Transverse colon (tissue), 4 donors: ENCODE measurements around the gene CBX4. TPM values are rescaled to one million over a fixed set of nuclear protein-coding genes. Genes with fewer than 3 reads are reported as not detected.

Experiments used
- DNase-seq: peaks from one replicate; pipeline ENCODE4 v3.0.0-alpha.2; 2019
- H3K27ac ChIP-seq, 4 donors: fragments of 200-600 bp; sonication (generic); 2 replicates each; pipeline ENCODE4 v1.5.1; 2016 to 2018; ENCODE audit warnings: inconsistent platforms in 4 of 4
- H3K27me3 ChIP-seq: fragments of 200-600 bp; sonication (generic); 2 replicates; pipeline ENCODE4 v1.5.1; 2017; ENCODE audit warnings: inconsistent platforms
- H3K36me3 ChIP-seq, 4 donors: fragments of 200-600 bp; sonication (generic); 2 replicates each; pipeline ENCODE4 v1.5.1; 2017 to 2019; ENCODE audit warnings: inconsistent platforms in 4 of 4
- H3K4me1 ChIP-seq, 4 donors: fragments of 200-600 bp; sonication (generic); 2 replicates each; pipeline ENCODE4 v1.5.1; 2017 to 2020; ENCODE audit warnings: inconsistent platforms in 4 of 4
- H3K4me3 ChIP-seq, 4 donors: fragments of 200-600 bp; sonication (generic); 1 replicate in 1 of 4; 2 replicates in 3 of 4; pipeline versions ENCODE4 v1.5.1 to v1.6.1; 2017 to 2019; ENCODE audit warnings: inconsistent platforms in 4 of 4
- H3K9me3 ChIP-seq, 2 donors: fragments of 200-600 bp; sonication (generic); 2 replicates each; pipeline ENCODE4 v1.5.1; 2017 to 2019; ENCODE audit warnings: inconsistent platforms in 2 of 2
- EP300 ChIP-seq: sonication (generic); formaldehyde crosslinking; IDR thresholded peaks from one replicate; pipeline ENCODE4 v1.6.1; 2017; ENCODE audit warnings: antibody characterized with exemption, low read depth
- POLR2A ChIP-seq: fragments of 450-650 bp; IDR thresholded peaks from one replicate; pipeline ENCODE4 v1.6.1; 2016; ENCODE audit warnings: antibody characterized with exemption, mild to moderate bottlenecking, moderate library complexity
- POLR2AphosphoS5 ChIP-seq, 3 donors: sonication (generic); formaldehyde crosslinking; IDR thresholded peaks; one replicate each; pipeline ENCODE4 v1.6.1; 2016; ENCODE audit warnings: antibody characterized with exemption in 3 of 3
- WGBS, 2 donors: methylation state at CpG; one replicate each; pipeline ENCODE4 v1.1.5; 2018; ENCODE audit warnings: low coverage in 1 of 2; 5-methylcytosine and 5-hydroxymethylcytosine counted together
- in situ Hi-C, 4 donors: fragments of 200-750 bp; cut with MboI; loops; one replicate each; pipeline versions ENCODE4 v1.15.0 to v1.15.1; 2017; ENCODE audit warnings: low sequenced_read_pairs in 3 of 4, low pct_ligation_motif_present in 1 of 4, low pct_unique_long_range_greater_than_20kb in 1 of 4
- intact Hi-C: fragments of 100-400 bp; cut with DNase I; formaldehyde crosslinking; loops from one replicate; pipeline ENCODE4 v1.15.1; 2023; ENCODE audit warnings: low total_unique reads
- total RNA-seq, 4 donors: library from RNA; depleted of rRNA; stranded (reverse); fragments of >200 nt; gene quantifications; one replicate each; pipeline ENCODE4 v1.1.0, GENCODE V29; 2016
- TF ChIP-seq, protein P1 (sequence below), 5 experiments: fragments of 200-600 bp in 3 of 5; fragments of 450-650 bp in 2 of 5; sonication (generic) in 3 of 5; IDR thresholded peaks; 1 replicate in 2 of 5; 2 replicates in 3 of 5; pipeline ENCODE4 v1.5.1; 2016 to 2017; ENCODE audit warnings: antibody characterized with exemption in 5 of 5, inconsistent platforms in 3 of 5, mild to moderate bottlenecking in 2 of 5, moderate library complexity in 1 of 5

Gene CBX4
- total RNA-seq, 4 donors from 2014 or later, result 6.6 to 25.1 (median 8.3) TPM

DNA sequence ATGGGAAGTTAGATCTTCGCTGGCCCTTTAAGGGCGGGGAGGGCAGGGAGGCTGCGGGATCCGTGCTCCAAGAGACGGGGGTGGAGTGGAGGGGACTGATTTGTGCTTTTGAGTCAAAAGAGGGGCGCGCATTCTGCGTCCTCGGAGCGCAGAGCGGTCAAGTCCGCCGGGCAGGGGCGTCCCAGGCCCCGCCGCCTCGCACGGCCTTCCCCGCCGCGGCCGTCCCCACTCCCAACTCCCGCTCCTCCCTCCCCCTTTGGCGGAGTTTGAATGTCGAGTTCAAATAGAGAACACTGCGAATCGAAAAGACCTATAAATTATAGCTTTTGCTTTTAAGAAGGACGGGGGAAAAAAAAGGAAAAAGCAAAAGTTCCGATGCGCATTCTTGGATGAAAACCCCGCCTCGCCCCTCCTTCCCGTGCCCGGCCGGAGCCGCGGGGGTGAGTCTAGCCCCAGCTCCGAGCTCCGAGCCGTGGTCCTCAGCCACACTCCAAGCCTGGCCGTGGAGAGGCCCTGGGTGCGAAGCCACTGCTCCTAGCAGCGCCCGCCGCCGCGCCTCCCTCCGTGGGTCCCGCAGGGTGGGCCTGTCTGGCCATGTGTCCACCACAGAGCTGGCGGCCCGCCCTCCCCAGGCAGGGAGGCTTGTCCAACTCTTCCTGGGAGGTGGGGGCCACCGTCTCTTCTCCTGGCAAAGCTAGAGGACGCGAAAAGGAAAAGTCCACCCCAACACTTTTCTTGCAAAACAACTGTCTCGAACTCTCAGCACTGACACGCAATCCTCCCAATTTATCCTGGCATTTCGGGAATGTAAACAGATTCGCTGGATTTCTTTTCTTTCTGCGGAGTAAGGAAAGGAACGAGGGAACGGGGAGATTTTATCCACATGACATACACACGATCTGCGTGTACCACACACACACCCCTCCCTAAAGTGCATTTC is 46.0 kb downstream of the CBX4 start:
- TF ChIP-seq, protein P1, sequence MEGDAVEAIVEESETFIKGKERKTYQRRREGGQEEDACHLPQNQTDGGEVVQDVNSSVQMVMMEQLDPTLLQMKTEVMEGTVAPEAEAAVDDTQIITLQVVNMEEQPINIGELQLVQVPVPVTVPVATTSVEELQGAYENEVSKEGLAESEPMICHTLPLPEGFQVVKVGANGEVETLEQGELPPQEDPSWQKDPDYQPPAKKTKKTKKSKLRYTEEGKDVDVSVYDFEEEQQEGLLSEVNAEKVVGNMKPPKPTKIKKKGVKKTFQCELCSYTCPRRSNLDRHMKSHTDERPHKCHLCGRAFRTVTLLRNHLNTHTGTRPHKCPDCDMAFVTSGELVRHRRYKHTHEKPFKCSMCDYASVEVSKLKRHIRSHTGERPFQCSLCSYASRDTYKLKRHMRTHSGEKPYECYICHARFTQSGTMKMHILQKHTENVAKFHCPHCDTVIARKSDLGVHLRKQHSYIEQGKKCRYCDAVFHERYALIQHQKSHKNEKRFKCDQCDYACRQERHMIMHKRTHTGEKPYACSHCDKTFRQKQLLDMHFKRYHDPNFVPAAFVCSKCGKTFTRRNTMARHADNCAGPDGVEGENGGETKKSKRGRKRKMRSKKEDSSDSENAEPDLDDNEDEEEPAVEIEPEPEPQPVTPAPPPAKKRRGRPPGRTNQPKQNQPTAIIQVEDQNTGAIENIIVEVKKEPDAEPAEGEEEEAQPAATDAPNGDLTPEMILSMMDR (IDR thresholded peaks at IDR 0.05), result no peak
- TF ChIP-seq EP300, result no peak
- peak; percentile 13 to 40 (median 34) for TF ChIP-seq POLR2AphosphoS5 (IDR thresholded peaks at IDR 0.05)
- H3K36me3 ChIP-seq, result no peaks in the 10 kb centered on the region
- H3K4me3 ChIP-seq, result peak overlapping the region in 3 of 4 donors; percentile 5 to 32 (median 25)
- no peaks in the 10 kb centered on the region for H3K9me3 ChIP-seq
- H3K4me1 ChIP-seq, result peaks cover 13 to 53% (median 42%) of the 10 kb centered on the region in 4 donors
- intact Hi-C loops, result no loop called here
- H3K27me3 ChIP-seq, result peaks cover 66% of the 10 kb centered on the region
- no peak for DNase-seq
- 40 to 50% methylated on average over 1 to 63 of the region's 63 CpGs for WGBS, 2 donors
- in situ Hi-C loops, result no loop called here
- peak overlapping the region; percentile 31 to 53 (median 40) for H3K27ac ChIP-seq

DNA sequence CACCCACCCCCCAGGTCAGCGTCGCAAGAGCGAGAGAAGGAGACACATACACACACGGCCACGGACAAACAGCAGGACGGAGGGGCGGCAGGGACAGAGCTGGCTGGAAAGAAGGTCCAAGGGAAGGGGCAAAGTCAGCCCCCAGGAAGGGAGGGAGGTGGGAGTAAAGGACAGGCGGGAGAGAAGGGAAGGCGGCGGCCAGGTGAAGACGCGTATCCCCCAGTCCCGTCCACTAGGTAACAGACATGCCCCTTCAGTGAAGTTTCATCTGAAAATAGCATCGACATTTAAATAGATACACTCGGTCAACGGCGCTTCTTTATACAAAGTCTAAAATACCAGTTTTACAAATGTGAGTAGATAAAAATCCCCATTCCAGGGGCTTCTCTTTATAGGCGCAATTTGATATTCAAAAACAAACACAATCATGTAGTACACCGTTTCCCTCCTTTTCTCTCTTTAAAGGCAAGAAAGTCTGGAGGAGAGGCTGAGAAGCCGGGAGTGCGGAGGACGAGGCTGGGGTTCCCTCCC is 46.8 kb downstream of the CBX4 start:
- no peak for TF ChIP-seq EP300
- TF ChIP-seq POLR2A, result no peak
- TF ChIP-seq, protein P1 (IDR thresholded peaks at IDR 0.05), result no peak
- no peak for TF ChIP-seq POLR2AphosphoS5 (IDR thresholded peaks at IDR 0.05)
- no peak for DNase-seq
- peak overlapping the region in 1 of 4 donors; percentile 32 for H3K4me3 ChIP-seq
- intact Hi-C loops (no loop called here), in situ Hi-C loops (no loop called here)
- no peaks in the 10 kb centered on the region for H3K9me3 ChIP-seq
- peaks cover 67% of the 10 kb centered on the region for H3K27me3 ChIP-seq
- no peaks in the 10 kb centered on the region for H3K36me3 ChIP-seq
- WGBS, 2 donors, result 21 to 28% methylated on average over 16 to 22 of the region's 22 CpGs
- no peak overlapping the region for H3K27ac ChIP-seq
- peaks cover 8 to 46% (median 35%) of the 10 kb centered on the region in 4 donors for H3K4me1 ChIP-seq

DNA sequence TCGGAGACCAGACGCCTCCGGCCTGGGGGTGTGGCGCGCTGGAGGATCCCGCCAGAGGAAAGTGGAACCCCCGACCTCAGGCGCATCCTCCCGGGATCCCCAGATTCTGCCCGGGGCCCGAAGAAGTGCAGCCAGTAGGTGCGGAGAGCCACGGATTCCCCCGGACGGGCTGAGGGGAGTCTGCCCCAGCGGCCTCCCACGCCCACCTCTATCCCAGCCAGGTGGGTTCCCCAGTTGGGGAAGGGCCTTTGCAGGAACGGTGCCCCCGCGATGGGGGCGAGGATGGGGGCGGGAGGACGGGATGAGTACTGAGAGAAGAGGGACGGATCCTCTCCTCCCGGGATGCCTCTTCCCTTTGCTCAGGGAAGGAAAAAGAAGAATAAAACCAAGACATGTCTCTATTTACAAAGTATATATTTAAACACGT is 47.5 kb downstream of the CBX4 start:
- 0 to 12% methylated on average over 1 to 18 of the region's 26 CpGs for WGBS, 2 donors
- H3K9me3 ChIP-seq, result no peaks in the 10 kb centered on the region
- no peak overlapping the region for H3K4me3 ChIP-seq
- H3K27me3 ChIP-seq, result peaks cover 73% of the 10 kb centered on the region
- intact Hi-C loops, result no loop called here
- DNase-seq, result no peak
- in situ Hi-C loops, result no loop called here
- no peaks in the 10 kb centered on the region for H3K36me3 ChIP-seq
- H3K27ac ChIP-seq, result no peak overlapping the region
- TF ChIP-seq EP300 (no peak), POLR2AphosphoS5 (IDR thresholded peaks at IDR 0.05) (no peak), POLR2A (no peak)
- TF ChIP-seq, protein P1 (IDR thresholded peaks at IDR 0.05), result no peak
- peaks cover 8 to 46% (median 35%) of the 10 kb centered on the region in 4 donors for H3K4me1 ChIP-seq
